GM21360 (cell line): ENCODE measurements around the gene WDR27.
"Not testable (repeated sequence)": the region's sequence is repeated elsewhere in the genome, so short reads cannot be mapped to it uniquely, and the experiment has no call there.

Source experiments
- ATAC-seq: cut with Tn5 transposase; IDR thresholded peaks from one replicate; pipeline ENCODE4 v1.9.1; 2021; ENCODE audit warnings: mild to moderate bottlenecking, moderate library complexity; ENCODE audit not compliant: unreplicated experiment

Gene WDR27

GRCh38 chr6:169664227-169664626 is 37.6 kb downstream of the WDR27 start:
- ATAC-seq: no peak

GRCh38 chr6:169663468-169663867 is 38.4 kb downstream of the WDR27 start:
- no peak for ATAC-seq

GRCh38 chr6:169661391-169661756 is 40.5 kb downstream of the WDR27 start:
- ATAC-seq: no peak

- ATAC-seq: no peak
These were observed 41.0 kb downstream of the WDR27 start for GRCh38 chr6:169660751-169661390.

- ATAC-seq: no peak
These were observed 41.8 kb downstream of the WDR27 start for GRCh38 chr6:169659820-169660610.

GRCh38 chr6:169657284-169657610 is 44.6 kb downstream of the WDR27 start:
- ATAC-seq: no peak

GRCh38 chr6:169656546-169657283 is 45.1 kb downstream of the WDR27 start:
- ATAC-seq: no peak

- ATAC-seq: peak; percentile 91
These were observed 47.0 kb downstream of the WDR27 start for GRCh38 chr6:169654598-169655391.

- ATAC-seq: no peak
These were observed 48.1 kb downstream of the WDR27 start for GRCh38 chr6:169653691-169654090.

- no peak for ATAC-seq
These were observed 48.9 kb downstream of the WDR27 start for GRCh38 chr6:169652896-169653295.

GRCh38 chr6:169651498-169651897 is 50.3 kb downstream of the WDR27 start:
- ATAC-seq: no peak

- no peak for ATAC-seq
These were observed 50.9 kb downstream of the WDR27 start for GRCh38 chr6:169650959-169651292.

GRCh38 chr6:169650241-169650958 is 51.4 kb downstream of the WDR27 start:
- ATAC-seq: no peak

- no peak for ATAC-seq
These were observed 53.2 kb downstream of the WDR27 start for GRCh38 chr6:169648617-169649016.

- no peak for ATAC-seq
These were observed 53.7 kb downstream of the WDR27 start for GRCh38 chr6:169648092-169648491.

GRCh38 chr6:169647637-169648036 is 54.2 kb downstream of the WDR27 start:
- no peak for ATAC-seq

- no peak for ATAC-seq
These were observed 54.8 kb downstream of the WDR27 start for GRCh38 chr6:169646906-169647567.

GRCh38 chr6:169645459-169645858 is 56.4 kb downstream of the WDR27 start:
- ATAC-seq: not testable (repeated sequence)

- ATAC-seq: no peak
These were observed 58.3 kb downstream of the WDR27 start for GRCh38 chr6:169643521-169643920.

GRCh38 chr6:169642455-169642854 is 59.4 kb downstream of the WDR27 start:
- ATAC-seq: no peak
